Erythroblast (primary cell): ENCODE results near the gene TPBG.

ENCODE experiments used
- GATA1 ChIP-seq: IDR thresholded peaks from 2 replicates; pipeline ENCODE4 v1.6.1; 2011; ENCODE audit warnings: low read depth, mild to moderate bottlenecking, control low read depth, low read length, moderate library complexity
- POLR2A ChIP-seq: IDR thresholded peaks from 2 replicates; pipeline ENCODE4 v1.6.1; 2011; ENCODE audit warnings: mild to moderate bottlenecking, low read length

- TF ChIP-seq POLR2A, result no peak
- no peak for TF ChIP-seq GATA1
Observed at GRCh38 chr6:82380566-82381185, 17.1 kb downstream of the TPBG start.
